SU-DHL-6 (cell line): ENCODE results near the gene ASTN2.

Source experiments
- H2AFZ ChIP-seq: fragments of 200-600 bp; sonication (generic); 2 replicates; pipeline ENCODE4 v1.6.1; 2014; ENCODE audit warnings: low read depth, mild to moderate bottlenecking, moderate library complexity, mixed read lengths, antibody characterized with exemption, low read length; ENCODE audit not compliant: severe bottlenecking
- H3F3A ChIP-seq: fragments of 200-600 bp; shearing (Covaris generic); 2 replicates; pipeline ENCODE4 v1.6.0; 2016; ENCODE audit warnings: antibody characterized with exemption, mild to moderate bottlenecking; ENCODE audit not compliant: insufficient read depth
- H3K27ac ChIP-seq: fragments of 200-600 bp; sonication (generic); 2 replicates; pipeline ENCODE4 v1.5.1; 2016; ENCODE audit warnings: low read depth, mild to moderate bottlenecking, low read length, moderate library complexity, mixed read lengths
- H3K27me3 ChIP-seq: fragments of 200-600 bp; sonication (generic), shearing (Covaris generic); 2 replicates; pipeline ENCODE4 v1.6.0; 2014; ENCODE audit warnings: mild to moderate bottlenecking, low read length
- H3K36me3 ChIP-seq: fragments of 200-600 bp; sonication (generic); 2 replicates; pipeline ENCODE4 v1.6.1; 2014; ENCODE audit warnings: mild to moderate bottlenecking, low read length, mixed read lengths
- H3K4me2 ChIP-seq: fragments of 300-600, 200-600 bp; shearing (Covaris generic), sonication (generic); 2 replicates; pipeline ENCODE4 v1.6.0; 2014; ENCODE audit warnings: low read length, low read depth, mild to moderate bottlenecking; ENCODE audit not compliant: poor library complexity, severe bottlenecking
- H3K4me3 ChIP-seq: fragments of 200-600 bp; sonication (generic); 2 replicates; pipeline ENCODE4 v1.5.1; 2014; ENCODE audit warnings: antibody characterized with exemption, low read length, mild to moderate bottlenecking, mixed read lengths; ENCODE audit not compliant: insufficient read depth, poor library complexity, severe bottlenecking
- H3K79me2 ChIP-seq: fragments of 200-600 bp; sonication (generic); 2 replicates; pipeline ENCODE4 v1.6.1; 2014; ENCODE audit warnings: mild to moderate bottlenecking, low read length, moderate library complexity; ENCODE audit not compliant: insufficient read depth
- H3K9ac ChIP-seq: fragments of 200-600 bp; sonication (generic); 2 replicates; pipeline ENCODE4 v1.7.0; 2014; ENCODE audit warnings: mild to moderate bottlenecking, low read length
- H3K9me2 ChIP-seq: fragments of 200-600 bp; sonication (generic); replicated peaks from 2 replicates; pipeline ENCODE4 v1.6.1; 2014; ENCODE audit warnings: low read length; ENCODE audit not compliant: insufficient read depth
- H3K9me3 ChIP-seq: fragments of 200-600 bp; sonication (generic); 2 replicates; pipeline ENCODE4 v1.6.1; 2014; ENCODE audit warnings: low read length, mixed read lengths; ENCODE audit not compliant: insufficient read depth
- H4K20me1 ChIP-seq: fragments of 200-600 bp; sonication (generic); 2 replicates; pipeline ENCODE4 v1.6.1; 2014; ENCODE audit warnings: low read depth, mild to moderate bottlenecking, antibody characterized with exemption, low read length, moderate library complexity, mixed read lengths
- EZH2phosphoT487 ChIP-seq: fragments of 200-600 bp; sonication (generic), shearing (Covaris generic); conservative IDR thresholded peaks from 2 replicates; pipeline ENCODE4 v1.6.1; 2018; ENCODE audit warnings: mild to moderate bottlenecking, antibody characterized with exemption, low read length, moderate library complexity, mixed read lengths
- TF ChIP-seq, protein P1 (sequence below): fragments of 200-600 bp; sonication (generic); IDR thresholded peaks from one replicate; pipeline ENCODE4 v1.5.1; 2017; ENCODE audit warnings: antibody characterized with exemption, mild to moderate bottlenecking, low read length, moderate library complexity; ENCODE audit not compliant: insufficient read depth, poor library complexity, severe bottlenecking

Gene ASTN2

DNA sequence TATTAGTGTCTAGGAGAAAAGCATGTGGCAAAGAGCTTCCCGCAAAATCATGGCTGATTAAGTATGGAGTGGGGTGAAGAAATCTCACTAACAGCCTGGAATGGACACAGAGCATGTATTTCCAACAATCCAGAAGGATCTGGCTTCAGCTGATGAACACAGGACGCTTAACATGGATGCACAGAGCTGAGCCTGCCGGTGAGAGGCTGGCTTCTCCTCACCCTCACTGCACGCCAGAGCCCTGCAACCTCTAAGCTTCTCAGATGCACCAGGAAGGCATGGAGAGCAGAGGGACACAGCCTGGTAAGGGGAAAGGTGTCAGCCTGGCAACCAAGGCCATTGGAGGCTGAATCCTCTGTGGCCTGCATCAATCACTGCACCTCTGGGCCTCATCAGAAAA lies 429.3 kb downstream of the ASTN2 start:
- H3K36me3 ChIP-seq: no peaks in the 10 kb centered on the region
- H3K27me3 ChIP-seq: no peaks in the 10 kb centered on the region
- no peak overlapping the region for H3K27ac ChIP-seq
- no peaks in the 10 kb centered on the region for H4K20me1 ChIP-seq
- H3K79me2 ChIP-seq: no peaks in the 10 kb centered on the region
- no peak overlapping the region for H3K4me3 ChIP-seq
- no peak overlapping the region for H3K4me2 ChIP-seq
- H2AFZ ChIP-seq: no peak overlapping the region
- no peaks in the 10 kb centered on the region for H3F3A ChIP-seq
- no peaks in the 10 kb centered on the region for H3K9me2 ChIP-seq
- no peak overlapping the region for H3K9ac ChIP-seq
- no peaks in the 10 kb centered on the region for H3K9me3 ChIP-seq
- no peak for TF ChIP-seq EZH2phosphoT487
- TF ChIP-seq, protein P1, sequence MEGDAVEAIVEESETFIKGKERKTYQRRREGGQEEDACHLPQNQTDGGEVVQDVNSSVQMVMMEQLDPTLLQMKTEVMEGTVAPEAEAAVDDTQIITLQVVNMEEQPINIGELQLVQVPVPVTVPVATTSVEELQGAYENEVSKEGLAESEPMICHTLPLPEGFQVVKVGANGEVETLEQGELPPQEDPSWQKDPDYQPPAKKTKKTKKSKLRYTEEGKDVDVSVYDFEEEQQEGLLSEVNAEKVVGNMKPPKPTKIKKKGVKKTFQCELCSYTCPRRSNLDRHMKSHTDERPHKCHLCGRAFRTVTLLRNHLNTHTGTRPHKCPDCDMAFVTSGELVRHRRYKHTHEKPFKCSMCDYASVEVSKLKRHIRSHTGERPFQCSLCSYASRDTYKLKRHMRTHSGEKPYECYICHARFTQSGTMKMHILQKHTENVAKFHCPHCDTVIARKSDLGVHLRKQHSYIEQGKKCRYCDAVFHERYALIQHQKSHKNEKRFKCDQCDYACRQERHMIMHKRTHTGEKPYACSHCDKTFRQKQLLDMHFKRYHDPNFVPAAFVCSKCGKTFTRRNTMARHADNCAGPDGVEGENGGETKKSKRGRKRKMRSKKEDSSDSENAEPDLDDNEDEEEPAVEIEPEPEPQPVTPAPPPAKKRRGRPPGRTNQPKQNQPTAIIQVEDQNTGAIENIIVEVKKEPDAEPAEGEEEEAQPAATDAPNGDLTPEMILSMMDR: no peak

DNA sequence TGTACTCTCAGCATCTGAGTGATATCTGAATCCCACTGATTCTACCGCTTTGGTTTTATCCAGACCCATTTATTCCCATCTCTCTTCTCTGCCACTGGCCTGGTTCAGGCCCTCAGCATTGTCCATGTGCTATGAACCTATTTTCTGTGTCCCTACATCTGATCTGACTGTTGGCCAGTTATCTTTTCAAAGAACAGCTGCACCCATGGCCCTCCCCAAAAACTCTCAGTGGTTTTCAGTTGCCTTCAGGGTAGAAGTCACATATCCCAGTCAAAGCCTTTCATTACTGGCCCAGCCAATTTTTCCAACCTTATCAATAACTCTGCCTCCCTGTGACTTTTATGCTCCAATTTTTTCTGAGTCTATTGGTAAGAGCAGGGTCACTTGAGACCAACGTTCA lies 430.7 kb downstream of the ASTN2 start:
- H3K36me3 ChIP-seq: no peaks in the 10 kb centered on the region
- no peak for TF ChIP-seq EZH2phosphoT487
- TF ChIP-seq, protein P1: no peak
- no peaks in the 10 kb centered on the region for H4K20me1 ChIP-seq
- H3K9ac ChIP-seq: no peak overlapping the region
- H3K4me3 ChIP-seq: no peak overlapping the region
- H3F3A ChIP-seq: no peaks in the 10 kb centered on the region
- H3K9me3 ChIP-seq: no peaks in the 10 kb centered on the region
- no peaks in the 10 kb centered on the region for H3K79me2 ChIP-seq
- no peaks in the 10 kb centered on the region for H3K9me2 ChIP-seq
- H3K27me3 ChIP-seq: no peaks in the 10 kb centered on the region; the same call in 1 of the 2 replicates
- H3K4me2 ChIP-seq: no peak overlapping the region
- no peak overlapping the region for H3K27ac ChIP-seq
- no peak overlapping the region for H2AFZ ChIP-seq

DNA sequence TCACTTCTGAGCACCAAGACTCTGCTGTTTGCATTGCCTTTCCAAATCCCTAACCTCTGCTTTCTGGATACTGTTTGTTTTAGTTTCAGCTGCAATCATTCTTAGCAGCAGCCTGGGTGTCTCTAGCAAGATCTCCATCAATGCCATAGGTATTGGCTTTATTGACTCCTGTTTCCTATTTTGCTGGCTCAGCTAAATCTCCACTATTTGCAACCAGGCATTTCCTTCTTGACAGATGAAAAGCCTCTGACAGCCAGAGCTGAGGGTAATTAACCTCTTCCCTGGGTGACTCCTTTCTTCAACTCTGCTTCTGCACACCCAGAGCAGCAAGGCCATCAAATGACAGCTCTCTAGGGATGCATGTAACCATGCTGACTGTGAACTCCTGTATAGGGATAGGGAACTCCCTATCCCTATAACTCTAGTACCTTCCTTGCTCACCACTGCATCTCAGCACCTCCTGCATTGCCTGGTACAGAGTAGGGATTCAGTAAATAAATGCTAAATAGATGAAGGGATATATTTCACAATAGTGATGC lies 434.2 kb downstream of the ASTN2 start:
- no peaks in the 10 kb centered on the region for H4K20me1 ChIP-seq
- no peak overlapping the region for H2AFZ ChIP-seq
- no peak overlapping the region for H3K4me2 ChIP-seq
- no peaks in the 10 kb centered on the region for H3F3A ChIP-seq
- H3K27ac ChIP-seq: no peak overlapping the region
- TF ChIP-seq EZH2phosphoT487: no peak
- TF ChIP-seq, protein P1: no peak
- H3K9ac ChIP-seq: no peak overlapping the region
- no peaks in the 10 kb centered on the region for H3K36me3 ChIP-seq
- H3K4me3 ChIP-seq: no peak overlapping the region
- H3K27me3 ChIP-seq: no peaks in the 10 kb centered on the region; the same call in 1 of the 2 replicates
- no peaks in the 10 kb centered on the region for H3K9me2 ChIP-seq
- H3K79me2 ChIP-seq: no peaks in the 10 kb centered on the region
- no peaks in the 10 kb centered on the region for H3K9me3 ChIP-seq
